Type B pancreatic cell (in vitro differentiated cells): ENCODE data around the gene AKAP13. TPM values are rescaled to one million over a fixed set of nuclear protein-coding genes. Genes with fewer than 3 reads are reported as not detected.

ENCODE experiments used
- DNase-seq: peaks from one replicate; pipeline ENCODE4 v3.0.0; 2021; ENCODE audit warnings: mixed read lengths; ENCODE audit not compliant: unreplicated experiment; ENCODE audit errors: extremely low spot score
- H3K27ac Mint-ChIP-seq: 2 replicates; pipeline ENCODE4 v1.8.0; 2021; ENCODE audit warnings: mild to moderate bottlenecking, mixed read lengths
- H3K27me3 Mint-ChIP-seq: 2 replicates; pipeline ENCODE4 v1.8.0; 2021; ENCODE audit warnings: mixed read lengths
- H3K36me3 Mint-ChIP-seq: 2 replicates; pipeline ENCODE4 v1.8.0; 2021; ENCODE audit warnings: mixed read lengths
- H3K4me1 Mint-ChIP-seq: one replicate; pipeline ENCODE4 v1.8.0; 2021; ENCODE audit warnings: mixed read lengths; ENCODE audit not compliant: unreplicated experiment
- H3K4me3 Mint-ChIP-seq: 2 replicates; pipeline ENCODE4 v1.8.0; 2021; ENCODE audit warnings: mild to moderate bottlenecking, mixed read lengths
- H3K9me3 Mint-ChIP-seq: 2 replicates; pipeline ENCODE4 v1.8.0; 2021; ENCODE audit warnings: mixed read lengths
- CTCF ChIP-seq: fragments of 200-600 bp; sonication (generic); conservative IDR thresholded peaks from 2 replicates; pipeline ENCODE4 v1.5.0; 2021; ENCODE audit warnings: antibody characterized with exemption, mild to moderate bottlenecking
- total RNA-seq: library from RNA; stranded (reverse); gene quantifications from 2 replicates; pipeline ENCODE4 v1.2.1, GENCODE V29; 2021; ENCODE audit warnings: low replicate concordance

The AKAP13 gene
- total RNA-seq, 1 donor from 2014 or later: 75.7 TPM

DNA sequence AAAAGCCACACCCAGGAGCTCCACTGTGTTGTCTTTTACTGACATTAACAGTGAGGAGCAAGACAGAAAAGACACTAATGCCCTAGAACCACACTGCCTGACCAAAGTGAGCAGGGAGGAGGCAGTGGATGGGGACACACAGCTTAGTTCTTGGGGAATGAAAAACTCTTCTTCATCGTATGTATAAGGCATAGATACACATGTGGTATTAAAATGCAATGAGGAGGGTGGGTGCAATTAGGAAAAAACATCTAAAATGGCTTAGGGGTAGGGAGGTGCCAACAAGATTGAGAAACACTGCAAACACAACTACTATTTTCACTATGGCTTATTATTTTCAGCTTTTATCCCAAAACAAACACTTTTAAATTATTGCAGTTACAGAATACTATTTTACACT, 398.8 kb downstream of the AKAP13 start:
- peaks cover 10% of the 10 kb centered on the region for H3K36me3 Mint-ChIP-seq
- no peaks in the 10 kb centered on the region for H3K9me3 Mint-ChIP-seq
- TF ChIP-seq CTCF: no peak
- H3K27ac Mint-ChIP-seq: no peak overlapping the region
- H3K4me1 Mint-ChIP-seq: peaks cover 47% of the 10 kb centered on the region
- no peak overlapping the region for H3K4me3 Mint-ChIP-seq
- no peaks in the 10 kb centered on the region for H3K27me3 Mint-ChIP-seq
- DNase-seq: no peak

GRCh38 chr15:85780225-85780985, 400.0 kb downstream of the AKAP13 start:
- Mint-ChIP-seq H3K4me3 (no peak overlapping the region), H3K27ac (no peak overlapping the region), H3K27me3 (no peaks in the 10 kb centered on the region), H3K4me1 (peaks cover 47% of the 10 kb centered on the region), H3K9me3 (no peaks in the 10 kb centered on the region), H3K36me3 (peaks cover 10% of the 10 kb centered on the region)
- no peak for DNase-seq
- TF ChIP-seq CTCF: no peak

DNA sequence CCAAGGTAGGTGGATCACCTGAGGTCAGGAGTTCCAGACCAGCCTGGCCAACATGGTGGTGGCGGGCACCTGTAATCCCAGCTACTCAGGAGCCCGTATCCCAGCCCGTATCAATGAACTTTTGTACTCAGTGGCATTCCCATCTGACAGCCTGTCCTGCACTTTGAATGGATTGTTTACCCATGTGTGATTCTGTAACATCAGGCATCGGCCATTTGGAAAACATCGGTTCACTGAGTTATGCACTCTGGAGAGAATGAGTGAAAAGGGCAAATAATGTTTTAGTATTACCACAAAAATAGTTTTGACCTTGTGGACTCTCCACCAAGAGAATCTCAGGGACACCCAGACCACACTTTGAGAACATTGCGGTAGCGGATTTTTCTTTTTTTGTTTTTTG, 400.7 kb downstream of the AKAP13 start:
- no peaks in the 10 kb centered on the region for H3K9me3 Mint-ChIP-seq
- peaks cover 48% of the 10 kb centered on the region for H3K4me1 Mint-ChIP-seq
- no peak overlapping the region for H3K27ac Mint-ChIP-seq
- DNase-seq: no peak
- no peak overlapping the region for H3K4me3 Mint-ChIP-seq
- no peak for TF ChIP-seq CTCF
- H3K27me3 Mint-ChIP-seq: no peaks in the 10 kb centered on the region
- H3K36me3 Mint-ChIP-seq: peaks cover 10% of the 10 kb centered on the region

- Mint-ChIP-seq H3K27ac (no peak overlapping the region), H3K4me3 (no peak overlapping the region)
These were observed 401.7 kb downstream of the AKAP13 start for GRCh38 chr15:85782064-85782463.

DNA sequence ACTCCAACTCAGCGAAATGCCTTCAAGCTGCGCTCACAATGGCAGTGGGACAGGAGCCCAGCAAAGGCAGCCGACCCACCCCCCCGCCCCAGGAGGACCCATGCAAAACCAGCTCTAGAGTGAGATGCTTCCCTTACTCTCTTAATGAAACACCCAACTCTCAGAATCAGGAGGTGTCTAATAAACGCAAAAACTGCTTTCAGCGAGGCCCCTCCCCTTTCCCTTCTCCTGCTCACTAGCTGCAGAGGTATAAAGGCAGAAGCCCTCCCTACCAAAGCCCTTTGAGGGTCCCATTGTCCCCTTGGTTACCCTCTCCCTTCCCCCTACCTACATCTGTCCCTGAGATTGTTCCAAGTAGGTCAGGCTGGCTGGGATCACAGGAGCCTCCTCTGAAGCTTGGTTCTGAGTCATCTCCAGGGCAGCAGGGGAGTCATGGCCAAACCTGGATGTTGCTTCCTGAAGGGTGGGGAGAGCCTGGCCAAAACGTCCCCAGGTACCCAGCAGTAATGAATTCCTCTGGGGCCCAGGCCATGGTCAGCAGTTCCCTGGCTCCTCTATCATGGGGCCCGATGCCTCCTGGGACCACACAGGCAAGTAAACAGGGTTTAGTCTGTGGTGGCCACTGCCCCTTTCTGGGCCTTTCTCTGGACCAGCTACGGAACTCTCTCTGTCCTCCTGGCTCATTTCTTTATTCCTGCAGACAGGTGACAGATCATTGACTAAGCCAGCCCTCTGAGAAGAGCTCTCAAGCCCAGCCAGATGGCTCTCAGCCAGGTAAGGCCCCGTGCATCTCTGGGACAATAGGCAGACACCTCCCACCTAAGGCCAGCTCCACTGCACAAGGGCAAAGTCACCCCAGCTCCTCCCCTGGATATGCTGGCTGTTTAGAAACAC, 405.7 kb downstream of the AKAP13 start:
- H3K27ac Mint-ChIP-seq: peak overlapping the region; percentile 78
- H3K36me3 Mint-ChIP-seq: no peaks in the 10 kb centered on the region
- H3K4me1 Mint-ChIP-seq: peaks cover 46% of the 10 kb centered on the region
- no peak for TF ChIP-seq CTCF
- no peak for DNase-seq
- no peak overlapping the region for H3K4me3 Mint-ChIP-seq
- H3K27me3 Mint-ChIP-seq: no peaks in the 10 kb centered on the region
- no peaks in the 10 kb centered on the region for H3K9me3 Mint-ChIP-seq

More at GRCh38 chr15:85782064-85782463, 401.7 kb downstream of the AKAP13 start:
- peaks cover 10% of the 10 kb centered on the region for H3K36me3 Mint-ChIP-seq
- peaks cover 53% of the 10 kb centered on the region for H3K4me1 Mint-ChIP-seq
- TF ChIP-seq CTCF: no peak
- H3K27me3 Mint-ChIP-seq: no peaks in the 10 kb centered on the region
- DNase-seq: no peak
- H3K9me3 Mint-ChIP-seq: no peaks in the 10 kb centered on the region
